Measurements from ENCODE around the gene MAGEH1.
"Not testable (repeated sequence)": the region's sequence is repeated elsewhere in the genome, so short reads cannot be mapped to it uniquely, and the experiment has no call there.

Gene MAGEH1, protein sequence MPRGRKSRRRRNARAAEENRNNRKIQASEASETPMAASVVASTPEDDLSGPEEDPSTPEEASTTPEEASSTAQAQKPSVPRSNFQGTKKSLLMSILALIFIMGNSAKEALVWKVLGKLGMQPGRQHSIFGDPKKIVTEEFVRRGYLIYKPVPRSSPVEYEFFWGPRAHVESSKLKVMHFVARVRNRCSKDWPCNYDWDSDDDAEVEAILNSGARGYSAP
- 19.1 to 33.4 (median 19.9) reads per million in 3 experiments for total RNA-seq

DNA sequence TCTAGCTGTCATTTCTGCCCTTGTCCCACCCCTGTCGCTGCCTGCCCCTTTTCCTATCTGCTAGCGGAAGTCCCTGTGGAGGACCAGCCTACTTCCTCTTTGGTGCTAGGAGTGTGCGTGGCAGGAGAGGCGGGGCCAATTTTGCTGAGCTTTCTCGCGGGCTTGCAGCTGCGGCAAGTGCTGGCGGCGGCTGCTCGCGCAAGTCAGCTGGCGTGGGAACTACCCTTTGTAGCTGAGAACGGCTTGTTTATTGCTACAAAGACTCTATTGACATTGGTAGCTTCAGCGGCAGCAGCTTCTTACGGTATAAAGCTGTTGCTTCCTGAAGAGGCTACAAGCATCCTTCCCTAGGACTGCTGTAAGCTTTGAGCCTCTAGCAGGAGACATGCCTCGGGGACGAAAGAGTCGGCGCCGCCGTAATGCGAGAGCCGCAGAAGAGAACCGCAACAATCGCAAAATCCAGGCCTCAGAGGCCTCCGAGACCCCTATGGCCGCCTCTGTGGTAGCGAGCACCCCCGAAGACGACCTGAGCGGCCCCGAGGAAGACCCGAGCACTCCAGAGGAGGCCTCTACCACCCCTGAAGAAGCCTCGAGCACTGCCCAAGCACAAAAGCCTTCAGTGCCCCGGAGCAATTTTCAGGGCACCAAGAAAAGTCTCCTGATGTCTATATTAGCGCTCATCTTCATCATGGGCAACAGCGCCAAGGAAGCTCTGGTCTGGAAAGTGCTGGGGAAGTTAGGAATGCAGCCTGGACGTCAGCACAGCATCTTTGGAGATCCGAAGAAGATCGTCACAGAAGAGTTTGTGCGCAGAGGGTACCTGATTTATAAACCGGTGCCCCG is at the start of gene MAGEH1:
TSS of gene MAGEH1 (plus strand) at position 138 of the 843 bp plus-strand sequence. CDS start at position 386, 248 bp downstream.
- peak; percentile 81 for DNase-seq

DNA sequence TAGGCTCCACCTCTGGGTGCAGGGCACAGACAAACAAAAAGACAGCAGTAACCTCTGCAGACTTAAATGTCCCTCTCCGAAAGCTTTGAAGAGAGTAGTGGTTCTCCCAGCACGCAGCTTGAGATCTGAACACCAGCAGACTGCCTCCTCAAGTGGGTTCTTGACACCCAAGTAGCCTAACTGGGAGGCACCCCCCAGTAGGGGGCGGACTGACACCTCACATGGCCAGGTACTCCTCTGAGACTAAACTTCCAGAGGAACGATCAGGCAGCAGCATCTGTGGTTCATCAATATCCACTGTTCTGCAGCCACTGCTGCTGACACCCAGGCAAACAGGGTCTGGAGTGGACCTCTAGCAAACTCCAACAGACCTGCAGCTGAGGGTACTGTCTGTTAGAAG is 24.8 kb upstream of the MAGEH1 start:
- peak; percentile 19 for DNase-seq

DNA sequence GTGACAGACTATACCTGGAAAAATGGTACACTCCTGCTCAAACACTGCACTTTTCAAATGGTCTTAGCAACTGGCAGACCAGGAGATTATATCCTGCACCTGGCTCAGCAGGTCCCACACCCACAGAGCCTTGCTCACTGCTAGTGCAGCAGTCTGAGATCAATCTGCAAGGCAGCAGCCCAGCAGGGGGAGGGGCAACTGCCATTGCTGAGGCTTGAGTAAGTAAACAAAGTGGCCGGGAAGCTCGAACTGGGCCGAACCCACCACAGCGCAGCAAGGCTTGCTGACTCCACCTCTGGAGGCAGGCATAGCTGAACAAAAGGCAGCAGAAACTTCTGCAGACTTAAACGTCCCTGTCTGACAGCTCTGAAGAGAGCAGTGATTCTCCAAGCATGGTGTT is 8.5 kb upstream of the MAGEH1 start:
- not testable (repeated sequence) for DNase-seq

DNA sequence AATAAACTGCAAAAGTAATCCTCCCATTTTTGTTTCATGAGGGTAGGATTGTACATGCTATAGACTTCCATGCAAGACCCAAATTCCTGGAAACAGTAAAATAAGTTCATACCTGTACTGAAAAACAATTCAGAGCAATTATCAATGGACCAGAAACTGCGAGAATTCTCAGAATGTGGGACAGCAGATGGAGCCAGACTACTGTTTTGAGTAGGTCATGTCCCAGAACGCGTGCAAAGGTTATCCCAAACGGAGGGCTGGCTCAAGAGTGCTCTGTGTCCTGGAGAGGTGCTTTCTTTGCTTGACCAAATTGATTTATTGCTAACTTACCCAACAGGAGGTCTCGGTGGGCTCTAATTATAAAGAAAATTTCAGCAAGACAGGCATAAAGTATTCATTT is 1.7 kb upstream of the MAGEH1 start:
- DNase-seq: no peak

DNA sequence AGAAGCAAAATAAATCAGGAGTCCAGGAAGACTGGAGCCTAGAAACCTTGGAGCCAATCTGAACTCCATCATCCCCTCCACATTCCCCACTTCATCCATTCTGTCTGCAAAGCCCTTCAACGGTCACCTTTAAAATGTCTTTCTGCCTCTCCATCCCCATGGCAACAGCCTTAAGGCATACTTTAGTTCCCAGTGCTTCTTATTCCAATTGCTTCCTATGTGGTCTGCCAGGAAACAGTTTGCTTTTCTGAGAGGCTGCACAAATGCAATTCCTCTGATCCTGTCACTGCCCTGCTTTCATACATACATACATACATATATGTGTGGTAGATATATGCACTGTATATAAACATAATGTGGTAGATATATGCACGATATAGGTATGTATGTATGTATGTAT is 786 bp upstream of the MAGEH1 start:
- no peak for DNase-seq

DNA sequence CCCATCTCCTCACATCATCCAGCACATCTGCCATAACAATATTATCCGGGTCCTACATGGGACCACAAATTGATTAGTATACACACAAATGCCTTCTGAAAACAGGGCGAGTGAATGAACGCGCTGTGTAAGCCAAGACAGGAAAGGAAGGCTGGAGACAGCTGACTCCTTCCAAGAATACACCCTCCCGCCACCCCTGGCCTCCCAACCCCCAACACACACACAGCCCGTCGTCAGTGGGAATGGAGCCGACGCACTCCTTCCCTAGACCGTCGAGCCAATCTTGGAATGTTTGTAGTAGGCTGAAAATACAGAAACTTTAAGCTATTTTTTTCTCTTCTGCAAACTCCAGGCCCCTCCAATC is 319 bp upstream of the MAGEH1 start:
- no peak for DNase-seq

DNA sequence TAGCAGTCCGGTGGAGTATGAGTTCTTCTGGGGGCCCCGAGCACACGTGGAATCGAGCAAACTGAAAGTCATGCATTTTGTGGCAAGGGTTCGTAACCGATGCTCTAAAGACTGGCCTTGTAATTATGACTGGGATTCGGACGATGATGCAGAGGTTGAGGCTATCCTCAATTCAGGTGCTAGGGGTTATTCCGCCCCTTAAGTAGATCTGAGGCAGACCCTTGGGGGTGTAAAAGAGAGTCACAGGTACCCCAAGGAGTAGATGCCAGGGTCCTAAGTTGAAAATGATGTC is 852 bp downstream of the MAGEH1 start:
- DNase-seq: no peak

DNA sequence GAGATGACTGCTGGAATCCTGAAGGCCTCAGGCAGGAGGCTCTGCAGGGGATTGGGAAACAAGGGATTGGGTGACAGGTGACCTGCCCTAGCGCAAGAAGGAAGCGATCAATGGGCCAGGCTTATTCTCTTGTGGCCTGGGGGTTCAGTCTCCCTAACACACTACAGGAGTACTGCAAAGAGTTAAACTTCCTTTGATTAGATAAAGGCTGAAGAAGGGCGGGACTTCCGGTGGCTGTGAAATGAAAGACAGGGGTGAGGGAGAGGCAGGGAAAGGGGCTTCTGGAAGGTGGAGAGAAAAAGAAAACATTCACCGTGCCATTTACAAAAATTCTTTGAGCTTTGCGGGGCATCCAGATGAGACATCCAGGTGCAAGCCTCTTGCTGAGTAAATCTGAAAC is 3.8 kb downstream of the MAGEH1 start:
- DNase-seq: not testable (repeated sequence)

DNA sequence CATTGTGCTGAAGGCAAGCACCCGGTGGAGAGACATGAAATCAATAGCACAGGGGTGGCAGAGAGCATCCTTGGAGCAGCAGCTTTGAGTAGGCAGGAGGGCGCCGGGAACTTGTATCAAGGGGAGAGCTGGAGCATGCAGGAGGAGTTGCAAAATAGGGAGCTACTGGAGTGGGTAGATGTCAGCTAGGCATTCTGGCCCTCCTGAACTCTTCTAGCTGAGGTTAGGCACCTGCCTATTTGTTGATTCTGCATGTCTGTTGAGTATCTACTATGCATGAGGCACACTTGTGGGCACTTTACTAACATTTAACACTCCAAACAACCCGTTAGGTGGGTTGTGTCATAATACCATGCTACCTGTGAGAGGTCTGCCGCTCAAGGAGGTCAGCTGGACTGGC is 7.5 kb downstream of the MAGEH1 start:
- DNase-seq: not testable (repeated sequence)

DNA sequence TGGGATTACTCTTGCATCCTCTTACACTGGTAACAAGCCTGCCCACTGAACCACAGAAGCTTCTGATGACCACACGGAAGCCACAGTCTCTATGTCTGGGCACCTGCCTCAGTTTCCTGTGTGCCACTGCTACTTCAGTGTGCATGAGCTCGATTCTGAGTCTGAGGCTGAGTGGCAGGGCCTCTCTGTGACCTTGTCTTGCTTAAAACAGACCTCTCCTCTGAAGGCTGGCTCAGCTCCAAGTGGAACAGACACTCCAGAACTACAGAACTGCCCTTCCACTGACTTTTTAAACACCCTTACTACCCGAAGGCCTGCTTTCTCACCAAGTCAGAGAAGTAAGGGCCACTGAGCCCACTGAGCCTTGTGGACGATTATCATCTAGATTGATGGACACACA is 8.0 kb downstream of the MAGEH1 start:
- not testable (repeated sequence) for DNase-seq

DNA sequence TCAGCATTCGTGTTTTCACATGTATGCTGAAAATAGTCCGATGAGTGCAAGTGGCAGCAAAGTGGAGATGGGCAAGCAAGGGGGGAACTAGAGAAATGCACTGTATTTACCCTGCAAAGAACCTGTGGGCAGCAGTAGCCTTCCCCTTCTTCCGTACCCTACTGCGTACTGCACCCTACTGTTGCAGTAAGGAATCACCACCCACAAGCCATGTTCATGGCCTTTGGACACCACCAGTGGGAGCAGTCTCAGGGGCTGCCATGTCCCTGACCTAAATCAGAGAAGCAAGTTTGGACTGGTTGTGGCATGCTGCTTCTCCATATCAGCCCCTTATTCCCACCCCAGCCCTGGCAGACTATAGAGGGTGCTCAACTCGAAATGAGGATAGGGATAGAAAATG is 12.1 kb downstream of the MAGEH1 start:
- not testable (repeated sequence) for DNase-seq

DNA sequence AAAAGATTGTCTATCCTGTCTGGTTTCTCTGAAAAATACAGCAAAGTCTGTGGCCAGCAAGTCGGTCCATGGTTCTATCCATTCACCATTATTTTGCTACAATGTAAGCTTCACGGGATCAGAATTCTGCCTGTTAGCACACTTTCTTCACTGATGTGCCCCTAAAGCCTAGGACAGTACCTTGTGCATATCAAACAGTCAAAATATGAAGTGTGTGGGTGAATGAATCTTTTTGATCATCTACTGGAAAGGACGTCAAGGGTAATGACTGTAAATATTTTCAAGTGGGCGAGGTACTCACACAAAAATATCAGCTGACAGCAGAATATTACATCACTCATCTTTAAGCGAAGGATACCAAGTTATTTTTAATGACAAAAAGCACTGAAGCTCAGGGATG is 13.2 kb downstream of the MAGEH1 start:
- DNase-seq: not testable (repeated sequence)

DNA sequence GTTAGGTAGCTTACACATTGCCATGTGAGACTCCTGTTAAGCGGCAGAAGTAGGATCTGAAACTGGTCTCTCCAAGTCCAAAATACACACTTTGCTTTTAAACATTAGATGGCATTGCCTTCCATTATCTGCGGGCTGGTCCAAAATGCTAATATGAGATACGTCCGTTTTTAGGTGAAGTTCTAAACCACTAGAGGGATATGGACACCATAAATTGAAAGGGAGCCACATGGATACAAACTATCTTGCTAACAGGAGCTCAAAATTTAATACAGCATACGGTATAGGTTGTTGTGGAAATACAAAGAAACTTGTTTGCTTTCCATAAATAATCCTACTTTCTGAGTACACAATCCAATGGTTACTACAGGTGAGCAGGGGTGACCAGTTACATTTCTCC is 13.9 kb downstream of the MAGEH1 start:
- not testable (repeated sequence) for DNase-seq

DNA sequence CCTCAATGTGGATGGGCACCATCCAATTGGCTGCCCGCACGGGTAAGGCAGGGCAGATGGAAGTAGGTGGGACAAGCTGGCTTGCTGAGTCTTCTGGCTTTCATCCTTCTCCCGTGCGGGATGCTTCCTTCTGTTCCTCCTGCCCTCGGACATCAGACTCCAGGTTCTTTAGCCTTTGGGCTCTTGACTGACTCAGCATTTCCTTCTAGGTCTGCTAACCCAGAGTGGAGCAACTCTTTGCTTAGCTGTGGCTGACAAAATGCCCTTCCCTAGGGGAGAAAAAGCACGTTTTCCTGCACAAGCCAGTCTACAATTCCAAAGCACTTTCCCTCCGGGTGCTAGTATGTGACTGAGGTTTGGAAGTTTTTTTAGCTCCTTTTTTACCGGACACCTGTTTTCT is 28.0 kb downstream of the MAGEH1 start:
- DNase-seq: not testable (repeated sequence)

DNA sequence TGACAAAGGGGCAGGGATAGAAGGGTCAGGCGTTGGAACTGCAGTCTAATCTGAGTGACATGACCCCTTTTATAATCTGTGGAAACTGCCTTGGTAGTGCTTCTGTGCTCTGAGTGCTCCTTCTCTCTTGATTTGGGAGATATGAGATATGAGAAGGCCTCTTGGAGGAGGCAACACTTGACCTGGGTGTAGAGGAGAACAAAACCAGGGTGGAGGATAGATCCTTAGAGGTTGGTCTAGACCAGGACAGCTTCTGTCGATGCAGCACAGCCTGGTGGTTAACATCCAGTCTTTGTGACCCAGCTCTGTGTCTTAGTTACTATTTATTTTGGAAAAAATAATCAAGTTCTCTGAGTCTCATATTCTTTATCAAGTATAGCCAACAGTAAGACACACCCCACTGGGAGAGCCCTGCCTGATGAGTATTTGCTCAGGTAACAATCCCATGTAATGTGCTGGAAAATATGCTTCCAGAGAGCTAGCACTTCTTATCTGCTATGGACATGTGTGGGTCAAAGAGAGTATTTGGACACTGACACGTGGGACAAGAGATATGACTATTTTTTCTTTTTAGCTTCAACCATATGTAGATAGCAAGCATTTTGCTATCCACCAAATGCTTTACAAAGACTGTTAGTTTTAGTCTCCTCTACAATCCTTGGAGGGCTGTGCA is 28.6 kb downstream of the MAGEH1 start:
- no peak for DNase-seq

DNA sequence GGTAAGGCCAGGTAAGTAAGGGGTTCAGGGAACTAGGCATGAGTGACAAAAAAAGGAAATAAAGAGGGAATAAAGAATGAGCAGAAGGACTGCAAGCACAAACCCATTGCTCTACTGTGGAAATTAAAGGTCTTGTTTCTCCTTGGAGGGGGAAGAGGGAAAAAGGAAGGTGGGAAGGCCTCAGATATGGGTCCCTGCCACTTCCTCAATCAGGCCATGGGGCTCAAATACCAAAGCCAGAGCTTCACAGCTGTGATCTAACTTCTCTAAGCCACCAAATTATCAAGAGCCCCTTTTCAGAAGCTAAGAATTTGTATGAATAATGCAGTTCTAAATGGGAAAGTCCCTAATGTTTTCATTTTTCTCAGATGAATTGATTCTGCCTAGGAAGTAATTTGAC is 33.0 kb downstream of the MAGEH1 start:
- DNase-seq: no peak

DNA sequence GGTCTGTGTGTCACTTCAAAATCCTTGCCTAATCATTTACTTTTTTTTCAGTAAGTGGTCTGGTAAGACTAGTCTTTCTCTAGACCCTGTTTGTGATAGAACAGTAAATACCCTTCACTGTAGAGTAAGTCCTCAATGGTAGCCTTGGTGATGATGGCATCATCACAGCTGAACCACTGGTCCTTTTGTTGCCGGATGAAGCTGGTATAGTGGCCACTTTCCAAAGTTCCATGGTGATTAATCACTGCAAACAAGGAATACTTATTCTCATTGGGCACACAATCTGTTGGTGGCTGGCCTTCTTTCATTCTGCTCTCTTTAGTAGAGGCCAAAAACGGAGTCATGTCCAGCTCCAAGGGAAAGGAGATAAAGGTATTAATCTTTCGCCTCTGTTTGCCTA is 34.8 kb downstream of the MAGEH1 start:
- no peak for DNase-seq

DNA sequence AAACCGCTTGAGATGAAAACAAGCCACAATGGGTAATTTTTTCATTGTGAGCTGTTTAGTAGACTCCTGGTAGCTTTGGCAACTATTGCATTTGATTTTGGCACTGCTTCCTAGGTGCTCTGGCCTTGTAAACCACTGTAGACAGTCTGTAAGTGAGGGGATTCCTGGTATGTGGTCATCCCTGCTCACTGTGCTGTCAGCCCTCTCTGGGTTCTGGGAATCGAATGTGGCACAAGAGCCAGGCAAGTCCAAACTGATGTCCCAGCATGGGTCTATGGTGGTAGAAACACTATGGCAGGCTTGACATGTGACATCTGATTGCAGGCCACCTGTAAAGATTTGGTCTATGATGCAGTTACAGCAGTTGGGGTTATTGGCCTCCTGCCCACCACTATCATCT is 35.2 kb downstream of the MAGEH1 start:
- DNase-seq: no peak

DNA sequence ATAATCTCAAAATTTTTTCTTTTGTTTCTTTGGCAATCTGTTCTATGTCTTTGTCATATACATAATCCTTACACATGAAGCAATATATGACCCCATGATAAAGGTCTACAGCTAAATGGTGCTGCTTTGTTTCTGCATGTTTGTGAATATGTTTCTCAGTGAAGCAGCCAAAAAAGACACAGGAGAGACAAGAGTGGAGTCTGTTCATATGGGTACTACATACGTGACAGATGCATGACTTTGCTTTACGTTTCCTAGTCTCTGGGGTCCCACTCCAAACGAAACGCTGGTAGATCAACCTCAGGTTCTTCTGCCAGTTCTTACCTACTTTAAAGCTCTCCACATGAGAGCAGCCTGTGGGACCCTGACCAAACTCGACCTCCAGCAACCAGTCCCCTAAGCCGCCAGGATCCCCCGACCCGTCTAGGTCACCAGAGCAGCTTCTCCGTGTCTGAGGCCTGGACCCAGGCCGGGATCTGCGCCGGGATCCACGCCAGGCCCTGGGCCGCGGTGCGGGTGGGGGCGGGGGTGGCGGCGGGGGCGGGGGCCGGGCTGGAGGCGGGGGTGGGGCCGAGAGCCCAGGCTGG is 36.2 kb downstream of the MAGEH1 start:
- no peak for DNase-seq

DNA sequence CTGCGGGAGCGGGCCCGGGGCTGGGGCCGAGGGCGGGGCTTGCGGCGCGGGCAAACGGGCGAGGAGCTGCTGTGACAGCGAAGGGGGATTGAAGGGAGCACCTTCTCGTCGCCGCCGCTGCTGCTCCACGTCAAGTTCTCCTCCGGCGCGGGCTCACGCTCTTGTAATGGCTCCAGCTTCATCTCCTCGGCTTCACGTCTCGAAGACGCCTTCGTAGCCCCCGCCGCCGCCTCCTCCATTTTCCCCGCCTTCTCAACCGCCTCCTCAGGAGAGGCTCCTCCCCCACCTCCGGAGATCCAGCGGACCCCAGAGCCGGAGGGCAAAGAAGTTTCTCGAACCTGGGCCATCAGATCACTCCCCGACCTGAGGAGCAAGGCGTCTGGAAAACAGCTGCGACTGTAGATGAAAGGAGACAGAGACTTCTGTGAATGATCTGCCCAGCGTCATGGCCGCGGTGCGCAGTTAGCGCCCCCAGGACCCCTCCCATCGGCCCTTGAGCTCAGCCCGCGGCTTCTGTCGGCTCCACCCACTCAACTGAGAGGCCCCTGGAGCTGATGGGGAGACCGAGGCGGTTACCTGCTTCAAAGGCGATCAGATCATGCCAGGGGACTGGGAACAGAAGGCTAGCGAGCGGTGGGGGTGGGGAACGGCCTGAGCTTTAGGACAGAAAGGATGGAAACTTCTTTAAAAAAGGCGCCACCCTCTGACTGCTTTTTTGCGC is 36.8 kb downstream of the MAGEH1 start:
- peak; percentile 69 for DNase-seq

DNA sequence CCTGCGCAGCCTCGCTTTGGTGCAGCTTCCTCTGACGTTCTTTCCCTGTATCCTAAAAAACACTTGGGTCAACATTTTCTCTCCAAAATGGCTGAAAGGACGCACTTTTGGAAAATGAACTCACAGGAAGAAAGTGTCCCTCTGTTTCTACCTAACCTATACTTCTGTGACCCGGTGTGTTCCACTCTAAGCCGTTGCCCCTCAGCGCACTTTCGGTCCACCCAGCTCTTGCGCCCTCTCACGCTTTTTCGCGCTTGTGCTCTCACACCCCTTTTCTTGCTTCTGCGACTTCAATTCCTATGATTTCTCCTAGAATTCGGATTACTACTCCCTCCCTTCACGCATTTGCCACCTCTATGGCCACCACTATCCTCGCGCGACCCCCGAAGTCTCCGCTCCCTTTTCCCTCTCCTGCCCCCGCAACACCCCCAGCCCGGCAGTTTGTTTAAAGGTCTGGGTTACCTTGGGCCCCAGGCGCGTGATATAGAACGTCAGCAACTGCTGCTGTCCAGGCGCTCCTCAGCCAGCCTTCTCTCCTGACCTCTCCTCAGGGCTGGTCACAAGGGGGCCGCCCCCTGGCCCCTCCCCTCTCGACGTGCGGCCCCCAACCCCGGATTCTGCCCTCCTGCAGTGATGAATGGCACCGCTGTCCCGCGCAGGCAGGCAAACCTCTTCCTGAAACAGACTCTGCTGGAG is 37.5 kb downstream of the MAGEH1 start, which contains the start of gene USP51:
TSS of gene USP51 (minus strand) at position 535 of the 696 bp plus-strand sequence. CDS start 909 bp downstream, outside the sequence.
- no peak for DNase-seq

DNA sequence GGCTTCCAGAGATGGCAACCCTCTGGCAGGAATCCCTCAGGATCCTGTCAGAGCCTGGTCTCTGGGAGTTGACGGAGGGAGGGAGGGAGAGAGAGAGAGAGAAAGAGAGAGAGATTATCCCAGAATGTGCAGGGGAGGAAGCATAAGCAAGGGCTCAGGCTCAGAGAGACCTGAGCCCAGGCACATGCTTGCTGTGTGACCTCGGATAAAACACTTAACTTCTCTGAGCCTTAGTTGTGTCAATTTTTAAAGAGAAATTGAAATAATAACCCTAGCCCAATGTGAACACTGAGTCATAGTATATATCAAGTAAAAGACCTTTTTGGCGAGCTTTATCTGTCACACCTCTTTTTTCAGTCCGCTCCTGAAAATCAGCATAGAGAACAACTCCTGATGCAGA is 38.2 kb downstream of the MAGEH1 start:
- DNase-seq: no peak
